Measurements from ENCODE around the gene BCORL1.

The BCORL1 gene

DNA sequence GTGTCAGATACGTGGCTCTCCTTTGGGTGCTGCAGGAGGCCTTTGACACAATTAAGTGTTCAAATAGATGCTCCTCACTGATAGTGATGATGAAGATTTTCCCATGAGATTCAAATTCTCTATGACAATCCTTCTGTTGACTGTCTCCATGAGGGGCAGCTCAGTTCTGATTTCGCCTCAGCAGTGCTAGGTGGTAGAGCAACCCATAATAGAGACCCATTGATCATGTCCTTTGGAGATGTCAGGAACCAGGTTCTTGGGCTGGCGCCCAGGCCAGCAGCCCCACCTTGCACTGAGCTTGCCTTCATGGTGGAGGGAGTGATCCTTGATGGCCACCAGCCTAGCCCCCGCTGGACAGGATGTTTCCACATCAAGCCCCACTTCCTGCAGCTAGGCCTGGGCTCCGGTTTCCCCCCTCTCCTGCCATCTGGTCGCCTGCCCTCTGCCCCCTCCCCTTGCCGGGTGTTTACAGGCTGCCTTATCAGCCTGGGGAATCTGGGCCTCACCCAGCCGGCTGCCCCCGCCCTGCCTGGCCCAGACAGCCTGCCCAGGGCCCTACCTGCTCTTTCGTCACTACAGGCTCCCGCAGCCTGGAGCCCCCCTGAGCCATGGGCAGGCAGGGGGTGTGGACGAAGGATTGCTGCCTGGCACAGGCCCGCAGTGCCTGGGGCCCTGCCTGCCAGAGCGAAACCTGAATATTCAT, 115.2 kb downstream of the BCORL1 start:
- no peak for DNase-seq (ENCODE audit: low read depth)

GRCh38 chrX:130098210-130098552, 115.7 kb downstream of the BCORL1 start:
- no peak for DNase-seq (ENCODE audit: low read depth)

DNA sequence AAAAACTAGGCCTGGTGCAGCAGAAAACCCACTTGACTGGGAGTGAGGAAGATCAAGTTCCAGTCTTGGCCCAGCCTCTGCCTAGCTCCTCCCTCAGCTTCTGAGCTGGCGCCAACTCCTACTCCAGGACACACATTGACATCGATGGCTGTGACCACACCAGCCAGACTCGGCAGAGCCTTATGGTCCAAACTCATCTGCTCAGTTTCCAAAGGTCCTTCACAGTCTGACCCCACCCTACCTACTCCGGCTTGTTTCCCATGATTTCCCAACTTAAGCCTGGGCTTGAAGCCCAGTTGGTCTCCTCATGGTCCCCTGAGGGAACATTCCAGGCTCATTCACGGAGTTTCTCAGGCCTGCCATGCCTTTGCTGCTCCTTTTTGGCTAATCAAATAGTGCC, 117.7 kb downstream of the BCORL1 start:
- no peak for DNase-seq (ENCODE audit: low read depth)

- no peak for DNase-seq (ENCODE audit: low read depth)
These were observed 121.2 kb downstream of the BCORL1 start for GRCh38 chrX:130103605-130104004.

GRCh38 chrX:130105244-130105643, 122.8 kb downstream of the BCORL1 start:
- no peak for DNase-seq (ENCODE audit: low read depth)

DNA sequence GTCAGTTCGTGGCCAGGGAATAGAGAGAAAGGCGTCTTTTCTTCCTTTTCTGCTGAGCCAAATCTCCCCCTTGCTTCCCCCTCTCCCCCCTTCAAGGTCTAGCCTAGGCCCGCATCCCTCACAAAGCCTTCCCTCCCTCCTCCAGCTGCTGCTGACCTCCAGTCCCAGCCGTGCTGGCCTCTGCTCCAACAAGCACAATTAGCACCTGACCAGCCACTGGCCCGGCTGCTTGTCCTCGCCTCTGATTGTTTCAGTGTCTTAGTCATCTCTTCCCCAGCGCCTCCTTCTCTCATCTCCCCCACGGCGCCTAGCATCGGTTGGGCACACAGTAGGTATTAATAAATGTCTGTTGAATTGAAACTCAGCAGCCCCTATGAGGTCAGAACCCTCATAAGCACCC, 123.6 kb downstream of the BCORL1 start:
- no peak for DNase-seq (ENCODE audit: low read depth)
